HG02840 (cell line): Measurements from ENCODE around the gene NBAS.

ENCODE experiments used
- ATAC-seq: cut with Tn5 transposase; IDR thresholded peaks from one replicate; pipeline ENCODE4 v1.9.1; 2021; ENCODE audit warnings: mild to moderate bottlenecking, moderate library complexity, moderate number of reproducible peaks; ENCODE audit not compliant: unreplicated experiment, low FRiP score

NBAS gene

DNA sequence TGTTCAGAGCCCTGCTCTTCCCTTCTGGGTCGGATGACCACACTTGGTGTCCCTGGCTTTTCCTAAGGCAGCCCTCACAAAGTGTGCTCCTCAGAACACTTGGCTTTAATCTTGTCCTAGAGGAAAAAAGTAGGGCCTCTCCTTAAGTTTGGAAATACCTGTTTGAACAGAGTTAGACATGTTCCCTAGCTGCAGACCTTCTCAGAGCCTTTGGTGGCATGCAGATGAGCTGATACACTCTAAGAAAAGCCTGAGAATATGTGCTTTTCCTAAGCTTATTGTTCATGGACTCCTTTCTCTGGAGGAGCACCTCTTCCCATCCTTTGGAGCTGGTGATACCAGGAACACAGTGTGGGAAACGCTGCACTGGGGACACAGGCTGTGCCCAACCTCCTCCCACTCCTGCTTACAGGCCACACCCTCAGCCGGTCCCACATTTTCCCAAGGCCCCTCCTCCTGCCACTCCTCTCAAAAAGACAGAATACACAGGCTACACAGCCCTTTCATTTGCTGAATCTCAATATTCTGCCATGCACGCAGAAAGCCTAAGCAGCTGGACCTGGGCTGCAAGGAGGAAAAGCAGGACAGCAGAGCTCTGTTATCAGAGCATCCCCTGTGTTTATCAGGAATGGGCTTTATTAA, 443.6 kb downstream of the NBAS start:
- ATAC-seq = no peak
